Gastroesophageal sphincter (tissue), 3 donors: ENCODE results near the gene WTIP.

Experiments used
- POLR2A ChIP-seq, 2 donors: fragments of 450-650 bp; IDR thresholded peaks; one replicate each; pipeline ENCODE4 v1.6.1; 2017; ENCODE audit warnings: antibody characterized with exemption in 2 of 2, mild to moderate bottlenecking in 2 of 2, moderate library complexity in 1 of 2
- TF ChIP-seq, protein P1 (sequence below), 4 experiments: fragments of 200-600 bp in 2 of 4; fragments of 450-650 bp in 2 of 4; sonication (generic) in 1 of 4; IDR thresholded peaks; one replicate each; pipeline ENCODE4 v1.5.1; 2017 to 2019; ENCODE audit warnings: antibody characterized with exemption in 4 of 4, mild to moderate bottlenecking in 2 of 4, moderate library complexity in 2 of 4

- TF ChIP-seq, protein P1, sequence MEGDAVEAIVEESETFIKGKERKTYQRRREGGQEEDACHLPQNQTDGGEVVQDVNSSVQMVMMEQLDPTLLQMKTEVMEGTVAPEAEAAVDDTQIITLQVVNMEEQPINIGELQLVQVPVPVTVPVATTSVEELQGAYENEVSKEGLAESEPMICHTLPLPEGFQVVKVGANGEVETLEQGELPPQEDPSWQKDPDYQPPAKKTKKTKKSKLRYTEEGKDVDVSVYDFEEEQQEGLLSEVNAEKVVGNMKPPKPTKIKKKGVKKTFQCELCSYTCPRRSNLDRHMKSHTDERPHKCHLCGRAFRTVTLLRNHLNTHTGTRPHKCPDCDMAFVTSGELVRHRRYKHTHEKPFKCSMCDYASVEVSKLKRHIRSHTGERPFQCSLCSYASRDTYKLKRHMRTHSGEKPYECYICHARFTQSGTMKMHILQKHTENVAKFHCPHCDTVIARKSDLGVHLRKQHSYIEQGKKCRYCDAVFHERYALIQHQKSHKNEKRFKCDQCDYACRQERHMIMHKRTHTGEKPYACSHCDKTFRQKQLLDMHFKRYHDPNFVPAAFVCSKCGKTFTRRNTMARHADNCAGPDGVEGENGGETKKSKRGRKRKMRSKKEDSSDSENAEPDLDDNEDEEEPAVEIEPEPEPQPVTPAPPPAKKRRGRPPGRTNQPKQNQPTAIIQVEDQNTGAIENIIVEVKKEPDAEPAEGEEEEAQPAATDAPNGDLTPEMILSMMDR (IDR thresholded peaks at IDR 0.05), result no peak
- TF ChIP-seq POLR2A (IDR thresholded peaks at IDR 0.05), result no peak
Measured at GRCh38 chr19:34454091-34454490, 27.5 kb upstream of the WTIP start.
